Stimulated activated CD4-positive, alpha-beta T cell treated with anti-CD3 and anti-CD28 coated beads, Interleukin-1b, Interleukin-23, amount 100 ng/mL, for 24 hours (primary cell): ENCODE measurements around the gene KIAA0232.

Experiments used
- DNase-seq, 4 experiments: peaks; one replicate each; pipeline ENCODE4 v3.0.0-alpha.2; 2020; ENCODE audit warnings: low read depth in 4 of 4, low spot score in 1 of 4

KIAA0232 gene, protein sequence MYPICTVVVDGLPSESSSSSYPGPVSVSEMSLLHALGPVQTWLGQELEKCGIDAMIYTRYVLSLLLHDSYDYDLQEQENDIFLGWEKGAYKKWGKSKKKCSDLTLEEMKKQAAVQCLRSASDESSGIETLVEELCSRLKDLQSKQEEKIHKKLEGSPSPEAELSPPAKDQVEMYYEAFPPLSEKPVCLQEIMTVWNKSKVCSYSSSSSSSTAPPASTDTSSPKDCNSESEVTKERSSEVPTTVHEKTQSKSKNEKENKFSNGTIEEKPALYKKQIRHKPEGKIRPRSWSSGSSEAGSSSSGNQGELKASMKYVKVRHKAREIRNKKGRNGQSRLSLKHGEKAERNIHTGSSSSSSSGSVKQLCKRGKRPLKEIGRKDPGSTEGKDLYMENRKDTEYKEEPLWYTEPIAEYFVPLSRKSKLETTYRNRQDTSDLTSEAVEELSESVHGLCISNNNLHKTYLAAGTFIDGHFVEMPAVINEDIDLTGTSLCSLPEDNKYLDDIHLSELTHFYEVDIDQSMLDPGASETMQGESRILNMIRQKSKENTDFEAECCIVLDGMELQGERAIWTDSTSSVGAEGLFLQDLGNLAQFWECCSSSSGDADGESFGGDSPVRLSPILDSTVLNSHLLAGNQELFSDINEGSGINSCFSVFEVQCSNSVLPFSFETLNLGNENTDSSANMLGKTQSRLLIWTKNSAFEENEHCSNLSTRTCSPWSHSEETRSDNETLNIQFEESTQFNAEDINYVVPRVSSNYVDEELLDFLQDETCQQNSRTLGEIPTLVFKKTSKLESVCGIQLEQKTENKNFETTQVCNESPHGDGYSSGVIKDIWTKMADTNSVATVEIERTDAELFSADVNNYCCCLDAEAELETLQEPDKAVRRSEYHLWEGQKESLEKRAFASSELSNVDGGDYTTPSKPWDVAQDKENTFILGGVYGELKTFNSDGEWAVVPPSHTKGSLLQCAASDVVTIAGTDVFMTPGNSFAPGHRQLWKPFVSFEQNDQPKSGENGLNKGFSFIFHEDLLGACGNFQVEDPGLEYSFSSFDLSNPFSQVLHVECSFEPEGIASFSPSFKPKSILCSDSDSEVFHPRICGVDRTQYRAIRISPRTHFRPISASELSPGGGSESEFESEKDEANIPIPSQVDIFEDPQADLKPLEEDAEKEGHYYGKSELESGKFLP (N-terminal part only)

DNA sequence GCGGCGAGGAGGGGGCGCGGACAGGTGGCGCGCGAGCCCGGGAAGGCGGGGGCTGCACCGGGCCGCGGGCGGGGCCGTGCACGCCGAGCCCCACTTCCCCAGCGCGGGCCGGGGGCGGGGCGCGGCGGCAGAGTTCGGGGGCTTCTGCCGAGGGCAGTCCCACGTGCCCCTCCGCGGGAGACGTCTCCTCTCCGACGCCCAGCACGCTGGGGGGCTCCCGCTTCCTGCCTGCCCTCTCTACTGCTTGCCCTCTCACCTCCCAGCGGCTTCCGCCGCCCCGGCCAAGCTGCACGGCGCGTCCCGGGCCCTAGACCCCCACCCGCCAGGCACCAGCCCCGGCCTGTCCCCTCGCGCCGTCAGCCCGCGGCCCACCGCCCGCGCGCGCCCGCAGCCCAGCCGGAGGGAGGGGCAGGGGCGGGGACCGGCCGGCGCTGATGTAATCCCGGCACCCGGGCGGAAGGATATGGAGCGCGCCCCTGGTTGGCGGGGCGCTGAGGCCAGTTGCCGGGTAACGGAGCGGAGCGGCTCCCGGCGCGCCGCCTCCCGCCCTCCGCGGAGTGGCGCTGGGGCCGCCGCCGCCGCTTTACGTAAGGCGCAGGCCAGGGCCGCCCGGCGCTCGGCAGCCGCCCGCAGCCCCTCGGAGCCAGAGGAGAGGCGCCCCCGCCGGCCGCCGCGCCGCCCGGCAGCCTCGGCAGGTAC is at the start of gene KIAA0232:
Gene KIAA0232 (plus strand): TSS at position 581 of the 699 bp plus-strand sequence. CDS start 41,727 bp downstream, outside the sequence.
- DNase-seq = peak; percentile 54 to 86 (median 78)

DNA sequence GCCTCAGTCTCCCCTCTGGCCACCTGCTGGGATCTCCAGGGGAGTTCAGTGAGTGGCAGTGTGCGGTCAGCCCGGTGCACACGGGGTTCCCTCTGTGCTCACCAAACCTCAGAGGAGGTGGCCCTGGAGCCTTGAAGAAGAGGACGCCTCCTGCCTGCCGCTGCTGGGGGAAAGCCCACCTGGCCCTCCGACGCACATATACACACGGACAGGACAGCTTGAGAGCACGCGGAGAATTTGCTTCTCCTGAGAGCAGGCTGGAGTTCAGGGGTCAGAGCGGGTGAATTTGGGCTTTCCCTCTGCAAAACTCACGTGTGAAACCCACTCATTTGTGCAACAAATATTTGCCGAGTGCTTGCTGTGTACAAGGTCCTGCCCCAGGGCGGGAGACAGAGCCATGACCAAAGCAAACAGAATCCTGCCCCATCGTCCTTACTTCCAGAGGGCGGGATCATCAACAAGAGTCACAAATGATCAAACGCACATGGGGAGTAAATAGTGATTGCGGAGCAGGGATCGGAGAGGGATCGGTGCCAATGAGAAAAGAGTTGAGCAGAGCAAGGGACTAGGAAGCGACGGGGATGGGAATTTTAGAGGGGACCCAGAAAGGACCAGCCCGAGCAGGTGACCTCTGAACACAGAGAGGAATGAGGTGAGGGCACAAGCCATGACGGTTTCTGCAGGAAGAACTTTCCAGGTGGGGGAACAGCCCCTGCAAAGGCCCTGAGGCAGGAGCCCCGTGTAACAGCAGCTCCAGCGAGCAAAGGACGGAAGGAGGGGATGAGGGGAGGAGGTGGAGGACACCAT is 49.0 kb upstream of the KIAA0232 start:
- no peak for DNase-seq

DNA sequence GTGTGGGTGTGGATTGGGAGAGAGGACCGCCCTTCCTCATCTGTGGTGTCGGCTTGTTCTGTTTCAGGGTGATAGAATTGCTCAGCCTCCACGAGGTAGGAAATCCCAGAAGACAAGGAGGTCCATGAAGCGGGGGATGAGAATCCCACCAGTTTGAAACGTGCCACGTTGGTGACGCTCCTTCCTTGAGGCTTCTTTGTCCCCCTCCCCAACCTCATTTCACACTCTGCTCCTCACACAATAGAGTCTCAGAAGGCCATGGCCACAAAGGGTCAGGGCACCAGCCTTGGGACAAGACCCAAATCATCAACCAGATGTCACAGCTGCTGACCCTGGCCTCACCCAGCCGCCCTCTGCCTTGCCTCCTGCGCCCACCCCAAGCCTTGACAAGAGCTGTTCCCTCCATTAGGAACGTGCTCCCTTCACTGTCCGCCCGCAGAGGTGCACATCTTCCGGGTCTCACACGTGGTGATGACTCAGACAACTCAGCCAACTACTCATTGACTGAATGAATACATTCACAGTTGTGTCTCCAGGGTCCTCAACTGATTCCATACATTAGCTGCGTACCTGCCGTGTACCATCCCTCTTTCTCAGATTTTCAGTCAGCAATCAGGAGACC is 48.3 kb upstream of the KIAA0232 start:
- DNase-seq = no peak

DNA sequence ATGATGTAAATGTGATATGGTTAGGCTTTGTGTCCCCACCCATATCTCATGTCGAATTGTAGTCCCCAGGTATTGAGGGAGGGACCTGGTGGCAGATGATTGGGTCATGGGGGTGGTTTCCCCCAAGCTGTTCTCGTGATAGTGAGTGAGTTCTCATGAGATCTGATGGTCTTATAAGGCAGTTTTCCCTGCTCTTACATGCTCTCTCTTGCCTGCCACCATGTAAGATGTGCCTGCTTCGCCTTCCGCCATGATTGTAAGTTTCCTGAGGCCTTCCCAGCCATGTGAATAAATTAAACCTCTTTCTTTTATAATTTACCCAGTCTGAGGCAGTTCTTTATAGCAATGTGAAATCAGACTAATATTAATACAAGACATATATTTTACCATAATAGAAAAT is 42.6 kb upstream of the KIAA0232 start:
- no peak for DNase-seq

DNA sequence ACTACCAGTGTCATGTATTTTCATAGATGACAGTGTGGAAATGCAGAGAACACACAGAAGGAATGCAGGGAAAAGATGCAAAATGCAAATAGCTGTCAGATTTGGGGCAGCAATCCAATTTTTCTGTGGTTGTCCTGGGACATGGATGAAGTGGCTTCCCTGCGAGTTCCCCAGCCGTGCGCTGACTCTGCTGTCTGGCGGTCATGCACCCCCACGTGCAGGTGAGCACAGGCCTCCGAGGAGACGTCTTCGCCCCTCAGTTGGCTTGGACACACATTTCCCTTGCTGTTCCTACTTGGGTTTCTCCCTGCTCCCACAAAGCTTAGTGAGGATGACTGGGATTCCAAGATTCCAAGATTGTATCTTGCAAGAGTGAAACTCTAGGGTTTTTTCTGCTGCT is 42.2 kb upstream of the KIAA0232 start:
- no peak for DNase-seq

DNA sequence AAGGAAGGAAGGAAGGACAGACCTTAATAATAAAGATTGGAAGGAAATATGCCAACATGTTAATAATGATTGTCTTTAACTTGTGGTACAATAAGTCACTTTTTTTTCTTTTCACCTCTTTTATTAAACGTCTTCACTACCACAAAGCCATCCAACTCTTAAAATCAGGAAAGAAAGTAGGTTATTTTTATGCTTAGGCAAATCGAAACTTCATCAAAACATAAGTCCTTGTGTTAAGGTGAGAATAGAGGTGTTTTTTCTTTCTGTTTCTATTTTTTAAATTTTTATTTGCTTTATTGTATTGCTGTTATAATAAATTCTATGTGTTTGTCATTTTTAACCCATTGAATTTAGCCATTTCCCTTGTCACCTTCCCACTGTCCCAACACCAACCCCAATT is 40.0 kb upstream of the KIAA0232 start:
- no peak for DNase-seq

DNA sequence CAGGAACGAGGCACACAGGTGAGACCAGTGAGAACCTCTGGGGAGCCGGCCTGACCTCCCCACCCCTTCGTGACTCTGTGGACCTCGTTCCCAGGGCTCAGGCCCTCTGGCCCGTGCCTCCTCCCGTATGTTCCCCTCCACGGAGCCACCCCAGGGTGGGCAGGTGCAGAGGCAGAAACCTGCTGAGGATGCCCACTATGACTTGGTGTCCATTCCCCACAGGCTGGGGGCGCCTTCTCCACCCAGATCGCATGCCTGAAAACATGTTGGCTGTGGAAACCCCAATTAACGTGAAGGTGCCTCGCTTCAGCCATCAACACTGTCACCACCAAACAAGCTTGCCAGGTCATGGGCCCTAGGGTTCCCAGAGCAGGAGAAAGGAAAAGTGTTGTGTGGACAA is 39.5 kb upstream of the KIAA0232 start:
- DNase-seq = no peak

DNA sequence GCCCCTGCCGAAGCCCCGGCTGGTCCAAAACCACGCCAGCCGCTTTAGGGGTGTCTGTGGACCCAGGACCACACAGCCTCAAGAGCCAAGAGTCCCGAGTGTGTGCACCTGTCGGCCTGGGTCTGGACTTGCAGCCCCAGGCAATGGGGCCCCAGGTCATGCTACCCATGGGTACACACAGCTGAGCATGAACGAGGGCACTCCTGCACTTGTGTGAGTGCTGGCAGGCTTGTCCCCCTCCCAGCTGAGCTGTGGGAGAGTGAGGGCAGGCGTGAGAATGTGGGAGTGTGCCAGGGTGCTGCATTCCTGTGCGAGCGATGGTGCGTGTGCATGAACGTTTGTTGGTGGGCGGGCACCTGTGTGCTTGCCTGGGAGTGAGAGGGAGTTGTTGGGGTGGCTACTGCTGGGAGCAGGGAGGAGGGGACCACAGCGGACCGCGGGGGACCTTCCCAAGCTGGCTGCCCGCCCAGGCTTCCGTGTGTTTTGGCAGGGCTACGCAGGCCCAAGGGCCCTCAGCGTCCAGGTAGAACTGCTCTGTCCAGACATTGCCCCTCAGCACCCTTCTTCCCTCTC is 35.7 kb upstream of the KIAA0232 start:
- no peak for DNase-seq

DNA sequence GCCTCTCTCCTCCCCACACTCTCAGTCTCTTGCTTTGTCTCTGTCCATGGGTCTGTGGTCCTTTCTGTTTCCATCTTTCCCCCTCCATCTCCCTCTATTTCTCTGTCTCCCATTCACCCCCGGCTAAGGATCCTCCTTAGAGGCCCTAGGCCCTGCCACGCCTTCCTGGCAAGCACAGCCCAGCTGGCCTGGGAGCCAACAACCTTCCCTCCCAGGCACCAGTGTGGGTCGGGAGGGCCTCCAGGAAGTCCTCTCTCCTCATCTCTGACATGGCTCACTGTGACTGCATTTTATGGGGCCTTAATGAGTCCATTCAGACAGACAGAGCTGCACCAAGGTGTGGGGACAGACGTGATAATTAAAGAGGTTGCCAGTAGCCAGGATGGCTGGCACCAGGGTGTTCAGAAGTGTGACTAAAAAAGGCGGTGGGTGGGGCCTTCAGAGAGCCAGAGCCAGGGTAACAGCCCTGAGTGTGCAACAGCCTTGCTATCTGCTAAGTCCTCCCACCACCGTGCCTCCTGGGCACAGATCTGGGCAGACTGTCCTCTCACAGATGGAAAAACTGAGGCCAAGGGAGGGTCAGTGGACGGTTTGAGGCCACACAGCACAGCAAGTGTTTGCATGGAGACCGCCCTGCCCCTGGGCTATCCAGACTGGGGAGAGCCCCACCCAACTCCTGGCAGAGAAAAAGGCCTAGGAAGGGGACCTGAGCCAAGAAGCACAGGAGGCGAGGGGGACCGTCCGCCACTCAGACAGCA is 35.1 kb upstream of the KIAA0232 start:
- DNase-seq = no peak

DNA sequence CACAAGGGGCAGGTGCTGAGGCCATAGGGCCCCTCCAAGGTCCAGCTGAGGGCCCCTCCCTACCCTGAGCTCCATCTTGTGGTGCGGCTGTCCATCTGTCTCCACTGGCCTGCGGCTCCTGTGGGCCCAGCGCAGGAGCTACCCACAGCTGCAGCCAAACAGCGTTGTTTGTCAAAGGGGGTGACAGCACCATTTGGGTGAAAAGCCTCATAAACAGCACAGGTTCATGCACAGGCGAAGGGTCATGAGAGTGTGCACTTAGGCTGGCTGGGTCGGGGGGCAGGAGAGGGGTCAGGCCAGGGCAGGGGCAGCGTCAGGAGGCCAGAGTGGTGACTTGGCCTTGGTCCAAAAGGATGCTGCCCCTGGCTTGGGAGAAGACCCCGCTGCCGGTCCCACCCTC is 34.2 kb upstream of the KIAA0232 start:
- no peak for DNase-seq

DNA sequence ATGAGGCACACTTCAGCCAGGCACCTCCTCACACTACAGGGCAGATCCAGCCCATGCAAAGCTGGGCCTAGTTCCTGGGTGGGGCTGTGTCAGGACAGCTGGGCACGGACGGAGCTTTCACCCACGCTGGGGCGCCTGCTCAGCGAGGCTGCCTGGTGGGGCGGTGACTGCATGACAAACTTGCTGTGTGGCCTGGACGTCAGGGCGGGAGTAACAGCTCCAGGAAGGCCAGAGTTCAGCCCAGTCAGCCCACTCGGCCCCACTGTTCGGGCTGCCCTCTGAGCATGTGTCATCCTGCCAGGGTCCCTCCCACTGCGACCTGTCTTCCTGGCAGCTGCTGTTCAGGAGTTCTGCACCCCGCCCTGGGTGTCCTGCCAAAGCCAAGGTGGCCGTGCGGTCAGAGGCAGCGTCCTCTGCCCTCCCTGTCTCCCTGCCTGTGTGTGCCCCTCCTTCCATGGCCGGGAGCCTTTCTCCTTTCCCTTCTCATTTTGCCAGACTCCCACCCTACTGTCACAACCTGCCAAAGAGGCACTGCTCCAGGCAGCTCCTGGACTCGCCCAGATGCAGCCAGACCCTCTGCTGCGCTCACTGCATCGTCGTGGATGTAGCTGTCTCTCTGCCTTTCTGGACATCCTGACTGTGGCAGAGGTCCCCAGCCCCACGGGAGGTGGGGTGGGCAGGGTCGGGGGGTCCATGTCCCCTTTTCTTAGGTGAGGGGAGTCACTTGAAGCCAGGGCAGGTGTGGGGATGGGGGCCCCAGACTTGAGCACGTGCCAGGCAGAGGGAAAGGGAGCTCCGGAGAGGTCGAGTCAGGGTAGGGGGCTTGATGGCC is 33.0 kb upstream of the KIAA0232 start:
- no peak for DNase-seq

DNA sequence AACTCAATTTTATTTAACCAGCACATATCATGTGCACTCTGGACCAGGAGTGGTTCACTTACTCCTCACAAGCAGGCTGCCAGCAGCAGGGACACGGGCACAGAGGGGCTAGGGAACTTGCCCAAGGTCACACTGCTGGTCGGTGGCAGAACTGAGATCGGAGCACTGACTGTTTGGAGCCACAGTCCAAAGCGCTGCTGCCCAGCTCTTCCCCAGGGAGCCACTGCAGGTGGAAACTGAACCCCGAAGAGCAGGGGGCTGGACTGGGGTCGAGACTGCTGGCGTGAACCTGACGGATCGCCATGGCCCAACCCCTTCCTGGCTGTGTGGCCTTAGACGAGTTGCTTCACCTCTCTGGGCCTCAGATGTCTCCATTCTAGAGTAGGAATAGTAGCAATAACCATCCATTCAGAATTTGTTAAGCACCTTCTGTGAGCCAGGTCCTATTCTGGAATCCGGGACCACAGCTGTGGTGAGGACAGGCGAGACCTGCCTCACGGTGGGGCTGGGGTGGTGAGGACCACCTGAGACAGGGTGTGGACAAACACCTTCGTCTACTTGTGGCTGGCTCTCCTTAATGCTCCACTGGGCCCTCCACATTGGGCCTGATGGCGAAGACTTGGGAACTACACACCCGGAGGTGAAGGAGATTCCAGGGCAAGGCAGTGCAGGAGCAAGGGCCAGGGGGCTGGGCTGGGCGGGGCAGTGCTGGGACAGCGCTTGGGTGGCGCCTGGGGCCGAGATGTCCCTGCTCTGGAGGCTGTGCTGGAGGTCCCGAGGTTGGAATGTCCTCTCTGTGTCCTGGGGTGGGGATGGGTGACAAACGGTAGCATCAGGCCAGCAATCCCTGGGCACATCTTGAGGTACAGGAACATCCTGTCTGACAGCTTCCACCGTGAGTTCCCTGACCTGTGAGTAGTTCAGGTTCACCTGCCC is 32.0 kb upstream of the KIAA0232 start:
- no peak for DNase-seq

DNA sequence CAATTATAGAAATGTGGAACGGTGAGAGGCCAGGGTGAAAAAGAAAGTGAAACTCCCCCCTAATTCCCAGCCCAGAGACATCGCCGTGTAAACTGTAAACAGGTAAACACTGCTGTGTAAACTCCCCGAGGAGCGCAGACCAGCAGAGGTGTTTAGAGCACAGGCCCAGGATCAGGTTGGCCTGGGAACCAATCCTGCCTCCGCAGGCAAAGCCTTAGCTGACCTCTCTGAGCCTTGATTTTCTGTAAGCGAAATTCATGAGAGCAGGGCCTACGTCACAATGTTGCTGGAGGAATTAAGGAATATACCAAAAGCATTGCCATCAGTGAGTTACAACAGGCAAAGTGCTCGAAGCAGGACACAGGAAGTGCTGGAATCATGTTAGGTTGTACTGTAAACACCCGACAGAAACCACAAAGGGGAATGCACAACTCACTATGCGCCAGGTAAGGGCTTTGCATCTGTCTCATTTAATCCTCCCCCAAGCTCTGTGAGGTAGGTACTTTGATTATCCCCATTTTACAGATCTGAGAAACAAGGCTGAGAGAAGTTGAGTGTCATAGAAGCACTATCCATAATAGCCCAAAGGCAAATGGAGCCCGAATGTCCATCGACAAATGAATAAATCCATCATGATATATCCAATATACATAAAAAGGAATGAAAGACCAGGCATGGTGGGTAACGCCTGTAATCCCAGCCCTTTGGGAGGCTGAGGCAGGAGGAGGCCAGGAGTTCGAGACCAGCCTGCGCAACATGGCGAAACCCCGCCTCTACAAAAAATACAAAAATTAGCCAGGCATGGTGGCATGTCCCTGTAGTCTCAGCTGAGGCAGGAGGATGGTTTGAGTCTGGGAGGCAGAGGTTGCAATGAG is 30.7 kb upstream of the KIAA0232 start:
- no peak for DNase-seq

DNA sequence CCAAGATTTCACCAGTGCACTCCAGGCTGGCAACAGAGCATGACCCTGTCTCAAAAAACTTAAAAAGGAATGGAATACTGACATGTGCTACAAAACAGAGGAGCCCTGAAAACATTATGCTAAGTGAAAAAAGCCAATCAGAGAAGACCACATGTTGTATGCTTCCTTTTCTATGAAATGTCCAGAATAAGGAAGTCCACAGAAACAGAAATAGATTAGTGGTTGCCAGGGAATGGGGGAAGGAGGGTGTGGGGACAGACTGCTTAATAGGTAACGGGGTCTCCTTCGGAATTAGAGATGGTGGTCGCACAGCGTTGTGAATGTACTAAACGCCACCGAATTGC is 30.1 kb upstream of the KIAA0232 start:
- no peak for DNase-seq

DNA sequence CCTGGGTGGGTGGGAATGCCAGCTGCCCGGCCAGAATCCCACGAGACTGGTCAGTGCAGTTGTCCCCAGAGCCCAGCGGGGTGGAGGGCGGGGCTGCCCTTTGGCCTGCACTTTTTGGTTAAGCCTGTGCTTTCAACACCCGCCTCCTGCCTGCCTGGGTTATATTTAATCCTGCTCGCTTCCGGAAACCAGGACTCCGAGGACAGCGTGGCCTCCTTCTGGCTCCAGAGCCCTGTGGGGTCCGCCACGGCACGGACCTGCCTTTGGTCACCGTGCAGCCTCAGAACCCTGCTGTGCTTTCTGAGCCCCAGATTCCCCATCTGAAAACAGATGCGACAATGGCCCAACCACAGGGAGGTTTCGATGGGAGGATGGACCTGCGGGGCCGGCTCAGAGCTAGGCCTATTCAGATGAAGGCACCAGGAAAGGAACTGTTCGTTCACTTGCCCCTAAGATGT is 29.4 kb upstream of the KIAA0232 start:
- DNase-seq = no peak

DNA sequence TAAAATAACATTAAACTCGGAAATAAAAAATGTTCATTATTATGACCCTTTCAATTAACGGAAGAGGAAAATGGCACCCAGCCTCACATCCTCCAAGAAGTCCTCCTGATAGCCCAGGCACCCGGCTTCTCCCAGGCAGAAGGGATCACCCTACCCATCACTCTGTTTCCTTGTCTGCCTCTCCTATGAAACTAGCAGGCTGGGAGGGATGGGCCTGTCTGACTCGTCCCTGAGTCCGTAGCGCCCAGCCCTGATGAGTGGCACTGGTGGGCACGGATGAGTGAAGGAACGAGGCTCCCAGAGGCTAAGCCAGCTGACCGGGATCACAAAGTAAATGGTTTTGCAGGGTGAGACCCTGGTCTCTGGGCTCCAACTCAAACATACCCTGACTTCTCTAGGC is 28.6 kb upstream of the KIAA0232 start:
- no peak for DNase-seq
